Measurements from ENCODE around the gene TRAF3IP3.

GRCh38 chr1:209706622-209707021 lies 49.2 kb upstream of the TRAF3IP3 start:
- no peak for TF ChIP-seq CTCF (IDR thresholded peaks at IDR 0.05; ENCODE audit: poor library complexity, severe bottlenecking)
- no peak for TF ChIP-seq EP300 (conservative IDR thresholded peaks at IDR 0.05; ENCODE audit: poor library complexity, severe bottlenecking)
- TF ChIP-seq POLR2AphosphoS5 (IDR thresholded peaks at IDR 0.05) = no peak
- TF ChIP-seq REST (IDR thresholded peaks at IDR 0.05; ENCODE audit: borderline replicate concordance) = no peak
- TF ChIP-seq RAD21 (conservative IDR thresholded peaks at IDR 0.05) = no peak
- TF ChIP-seq EZH2 (IDR thresholded peaks at IDR 0.05; ENCODE audit: borderline replicate concordance, insufficient read depth, low read length, poor library complexity, severe bottlenecking) = no peak

All from neural cell (in vitro differentiated cells).